Loucy (cell line): ENCODE measurements around the gene VIPR1.

ENCODE experiments used
- EZH2phosphoT487 ChIP-seq: fragments of 200-600 bp; IDR thresholded peaks from 2 replicates; pipeline ENCODE4 v1.6.1; 2018; ENCODE audit warnings: antibody characterized with exemption, mild to moderate bottlenecking, moderate library complexity, borderline replicate concordance
- TF ChIP-seq, protein P1 (sequence below): fragments of 200-600 bp; sonication (generic); conservative IDR thresholded peaks from 2 replicates; pipeline ENCODE4 v1.5.1; 2014; ENCODE audit warnings: mild to moderate bottlenecking, antibody characterized with exemption, low read length

DNA sequence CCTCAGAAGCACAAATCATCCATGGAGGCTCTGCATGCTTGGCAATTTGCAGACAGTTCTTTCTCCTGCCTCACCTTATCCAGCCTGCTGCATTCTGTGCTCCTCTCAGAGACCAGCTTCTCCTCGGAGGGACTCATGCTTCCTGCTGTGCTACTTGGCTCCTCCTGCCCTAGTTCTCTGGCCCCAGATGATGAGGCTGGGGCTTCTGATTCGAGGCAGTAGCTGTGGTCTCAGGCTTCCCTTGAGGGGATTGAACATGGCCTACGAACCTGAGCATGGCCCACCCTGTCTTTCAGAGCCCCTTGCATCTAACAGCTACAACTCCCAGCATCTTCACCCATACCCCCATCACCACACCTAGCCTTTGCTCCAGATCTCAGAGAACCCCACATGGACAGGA is 6.7 kb downstream of the VIPR1 start:
- TF ChIP-seq, protein P1, sequence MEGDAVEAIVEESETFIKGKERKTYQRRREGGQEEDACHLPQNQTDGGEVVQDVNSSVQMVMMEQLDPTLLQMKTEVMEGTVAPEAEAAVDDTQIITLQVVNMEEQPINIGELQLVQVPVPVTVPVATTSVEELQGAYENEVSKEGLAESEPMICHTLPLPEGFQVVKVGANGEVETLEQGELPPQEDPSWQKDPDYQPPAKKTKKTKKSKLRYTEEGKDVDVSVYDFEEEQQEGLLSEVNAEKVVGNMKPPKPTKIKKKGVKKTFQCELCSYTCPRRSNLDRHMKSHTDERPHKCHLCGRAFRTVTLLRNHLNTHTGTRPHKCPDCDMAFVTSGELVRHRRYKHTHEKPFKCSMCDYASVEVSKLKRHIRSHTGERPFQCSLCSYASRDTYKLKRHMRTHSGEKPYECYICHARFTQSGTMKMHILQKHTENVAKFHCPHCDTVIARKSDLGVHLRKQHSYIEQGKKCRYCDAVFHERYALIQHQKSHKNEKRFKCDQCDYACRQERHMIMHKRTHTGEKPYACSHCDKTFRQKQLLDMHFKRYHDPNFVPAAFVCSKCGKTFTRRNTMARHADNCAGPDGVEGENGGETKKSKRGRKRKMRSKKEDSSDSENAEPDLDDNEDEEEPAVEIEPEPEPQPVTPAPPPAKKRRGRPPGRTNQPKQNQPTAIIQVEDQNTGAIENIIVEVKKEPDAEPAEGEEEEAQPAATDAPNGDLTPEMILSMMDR, result no peak
- no peak for TF ChIP-seq EZH2phosphoT487
